Measurements from ENCODE around the gene ST6GAL1. TPM values are rescaled to one million over a fixed set of nuclear protein-coding genes. Genes with fewer than 3 reads are reported as not detected.
A peak's percentile ranks its signal among the peaks of the same experiment; 100 is the strongest.

The ST6GAL1 gene
- total RNA-seq, 4 donors from 2014 or later: 24.7 to 58.1 (median 44.5) TPM

- Histone ChIP-seq H3K4me3 (no peak overlapping the region), H3K27me3 (no peaks in the 10 kb centered on the region), H3K4me1 (peaks cover 0 to 41% (median 1%) of the 10 kb centered on the region in 4 donors), H3K9me3 (no peaks in the 10 kb centered on the region), H3K27ac (peak overlapping the region in 2 of 4 donors; percentile 28 to 42), H3K36me3 (no peaks in the 10 kb centered on the region)
- TF ChIP-seq CTCF (IDR thresholded peaks at IDR 0.05): no peak
- TF ChIP-seq EP300 (IDR thresholded peaks at IDR 0.05): peak in 1 of 2 donors; percentile 52
- DNase-seq (ENCODE audit: low spot score in 2 of 2): no peak
- WGBS, 2 donors: 39 to 57% methylated on average over 3 of the region's 3 CpGs
Observed at GRCh38 chr3:187107989-187108388, 177.7 kb downstream of the ST6GAL1 start.

- WGBS, 2 donors: 91 to 93% methylated on average over 1 of the region's 1 CpG
- no peaks in the 10 kb centered on the region for H3K9me3 ChIP-seq
- no peak for DNase-seq (ENCODE audit: low spot score in 2 of 2)
- peaks cover 0 to 21% (median 0%) of the 10 kb centered on the region in 4 donors for H3K4me1 ChIP-seq
- no peaks in the 10 kb centered on the region for H3K27me3 ChIP-seq
- H3K36me3 ChIP-seq: no peaks in the 10 kb centered on the region
- TF ChIP-seq POLR2A (IDR thresholded peaks at IDR 0.05) (no peak), EP300 (IDR thresholded peaks at IDR 0.05) (no peak)
- H3K4me3 ChIP-seq: no peak overlapping the region
- H3K27ac ChIP-seq: no peak overlapping the region
Observed at GRCh38 chr3:187110156-187110555, 179.8 kb downstream of the ST6GAL1 start.

DNA sequence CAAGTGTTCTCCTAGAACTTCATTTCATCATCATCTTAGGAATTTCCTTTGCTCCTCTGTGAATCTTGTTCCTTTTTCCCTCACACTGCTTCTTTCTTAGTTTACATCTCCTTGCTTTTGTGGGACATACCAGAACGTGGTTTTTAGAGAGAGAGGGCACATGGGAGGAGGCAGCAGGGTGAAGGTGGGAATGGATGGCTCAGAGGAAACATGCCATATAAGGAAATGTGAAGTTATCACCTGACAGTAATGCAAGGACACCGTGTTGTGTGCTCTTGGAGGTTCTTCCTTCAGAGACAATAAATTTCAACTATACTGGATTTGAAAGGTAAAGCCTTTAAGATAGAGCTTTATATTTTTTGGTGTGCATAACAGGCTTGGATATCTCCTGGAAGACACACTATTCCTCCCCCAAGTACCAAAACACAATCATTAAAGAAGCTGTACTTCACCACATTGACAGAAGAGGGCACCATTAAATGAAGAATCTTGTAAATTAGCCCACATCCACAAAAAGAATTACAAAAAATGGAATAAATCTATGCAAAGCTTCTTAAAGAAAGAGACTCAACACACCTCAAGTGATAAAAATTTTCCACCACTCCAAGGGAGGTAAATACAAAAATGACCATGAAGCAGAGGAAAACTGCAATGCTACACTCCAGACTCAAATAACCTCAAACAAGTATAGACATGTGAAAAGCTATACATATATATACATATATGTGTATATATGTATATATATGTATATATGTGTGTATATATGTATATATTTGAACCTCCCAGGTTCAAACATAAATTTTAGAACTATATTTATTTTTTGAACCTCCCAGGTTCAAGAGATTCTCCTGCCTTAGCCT, 182.8 kb downstream of the ST6GAL1 start:
- DNase-seq (ENCODE audit: low spot score in 2 of 2): peak in 1 of 2 donors; percentile 41
- no peak for TF ChIP-seq POLR2A (IDR thresholded peaks at IDR 0.05)
- TF ChIP-seq EP300 (IDR thresholded peaks at IDR 0.05): no peak
- peak; percentile 45 to 62 (median 55) for TF ChIP-seq CTCF (IDR thresholded peaks at IDR 0.05)
- H3K36me3 ChIP-seq: no peaks in the 10 kb centered on the region
- no peaks in the 10 kb centered on the region for H3K9me3 ChIP-seq
- no peak overlapping the region for H3K27ac ChIP-seq
- no peaks in the 10 kb centered on the region for H3K27me3 ChIP-seq
- 46% methylated on average over 2 of the region's 2 CpGs for WGBS, 2 donors
- H3K4me3 ChIP-seq: no peak overlapping the region
- H3K4me1 ChIP-seq: peaks cover 0 to 4% (median 0%) of the 10 kb centered on the region in 4 donors

DNA sequence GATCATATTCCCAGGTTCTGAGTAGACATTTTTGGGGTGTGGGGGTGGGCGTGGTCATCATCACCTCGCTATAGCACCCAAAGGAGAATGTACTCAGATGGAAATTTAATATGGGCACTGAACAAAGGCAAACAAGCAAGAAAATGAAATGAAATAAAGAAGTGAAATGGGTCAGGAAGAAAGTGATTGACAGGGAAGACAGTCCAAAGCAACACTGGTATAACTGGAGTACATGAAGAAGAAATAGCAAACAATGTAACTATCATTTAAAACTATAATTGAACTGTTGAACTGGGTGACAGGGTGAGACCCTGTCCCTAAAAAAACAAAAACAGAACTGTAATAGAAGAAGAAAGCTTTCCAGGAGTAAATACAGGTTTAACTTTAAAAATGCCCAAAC, 184.2 kb downstream of the ST6GAL1 start:
- Histone ChIP-seq H3K27me3 (no peaks in the 10 kb centered on the region), H3K4me1 (no peaks in the 10 kb centered on the region), H3K36me3 (no peaks in the 10 kb centered on the region), H3K4me3 (no peak overlapping the region), H3K27ac (no peak overlapping the region), H3K9me3 (no peaks in the 10 kb centered on the region)
- DNase-seq (ENCODE audit: low spot score in 2 of 2): no peak
- 92 to 93% methylated on average over 2 of the region's 2 CpGs for WGBS, 2 donors
- TF ChIP-seq EP300 (IDR thresholded peaks at IDR 0.05) (no peak), CTCF (IDR thresholded peaks at IDR 0.05) (no peak), POLR2A (IDR thresholded peaks at IDR 0.05) (no peak)

DNA sequence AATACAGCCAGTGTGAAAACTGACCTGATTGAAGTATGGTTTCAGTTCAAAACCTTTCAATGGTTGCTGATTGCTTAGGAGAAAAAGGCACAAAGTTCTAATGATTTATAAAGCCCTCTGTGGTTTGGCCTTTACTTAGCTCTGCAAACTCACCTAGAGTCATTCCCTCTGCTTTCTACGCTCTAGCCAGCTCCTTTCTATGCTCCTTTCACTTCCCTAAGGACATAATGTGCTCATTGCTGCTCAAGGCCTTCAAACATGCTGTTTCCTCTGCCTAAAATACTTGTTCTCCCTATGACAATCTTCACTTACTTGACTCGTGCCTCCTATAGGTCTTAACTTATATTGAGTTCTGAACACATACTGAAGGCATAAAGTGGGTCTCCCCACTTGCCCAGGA, 190.0 kb downstream of the ST6GAL1 start:
- Histone ChIP-seq H3K27me3 (no peaks in the 10 kb centered on the region), H3K9me3 (no peaks in the 10 kb centered on the region), H3K27ac (no peak overlapping the region), H3K36me3 (peaks cover 0 to 12% (median 0%) of the 10 kb centered on the region in 3 donors), H3K4me3 (no peak overlapping the region), H3K4me1 (no peaks in the 10 kb centered on the region)
- no peak for DNase-seq (ENCODE audit: low spot score in 2 of 2)
- WGBS, 2 donors: 61 to 77% methylated on average over 2 of the region's 2 CpGs
- TF ChIP-seq POLR2A (IDR thresholded peaks at IDR 0.05) (no peak), EP300 (IDR thresholded peaks at IDR 0.05) (no peak), CTCF (IDR thresholded peaks at IDR 0.05) (no peak)
